DMS114 treated with DMSO at 0.1 percent for 48 hours (cell line): ENCODE data around the gene FRAS1.
"Not testable (repeated sequence)": the region's sequence is repeated elsewhere in the genome, so short reads cannot be mapped to it uniquely, and the experiment has no call there.

Experiments
- DNase-seq: peaks from one replicate; lab custom pipeline; 2025; ENCODE audit not compliant: unreplicated experiment; lab: John Stamatoyannopoulos, UW

The FRAS1 gene

GRCh38 chr4:78534286-78534955, 477.3 kb downstream of the FRAS1 start:
- DNase-seq = no peak

DNA sequence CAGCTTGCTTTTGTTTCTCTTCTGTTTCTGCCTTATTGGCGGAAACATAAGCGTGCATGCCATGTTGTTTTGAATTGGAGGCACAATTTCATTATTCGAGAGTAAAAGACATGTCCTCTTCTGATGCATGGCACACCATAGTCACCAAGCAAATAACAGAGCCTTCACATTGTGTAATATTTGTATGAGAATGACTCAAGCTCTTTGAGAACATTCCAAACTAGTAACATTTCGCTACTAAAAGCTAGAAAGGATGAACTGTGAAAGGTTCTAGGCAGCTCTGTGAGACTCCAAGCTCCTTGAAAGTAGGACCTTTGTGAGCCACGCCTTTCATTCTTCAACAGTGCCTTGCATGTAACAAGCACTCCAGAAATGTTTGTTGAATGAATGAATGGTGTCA, 485.2 kb downstream of the FRAS1 start:
- DNase-seq = no peak

- DNase-seq = no peak
These were observed 486.5 kb downstream of the FRAS1 start for GRCh38 chr4:78543424-78544125.

DNA sequence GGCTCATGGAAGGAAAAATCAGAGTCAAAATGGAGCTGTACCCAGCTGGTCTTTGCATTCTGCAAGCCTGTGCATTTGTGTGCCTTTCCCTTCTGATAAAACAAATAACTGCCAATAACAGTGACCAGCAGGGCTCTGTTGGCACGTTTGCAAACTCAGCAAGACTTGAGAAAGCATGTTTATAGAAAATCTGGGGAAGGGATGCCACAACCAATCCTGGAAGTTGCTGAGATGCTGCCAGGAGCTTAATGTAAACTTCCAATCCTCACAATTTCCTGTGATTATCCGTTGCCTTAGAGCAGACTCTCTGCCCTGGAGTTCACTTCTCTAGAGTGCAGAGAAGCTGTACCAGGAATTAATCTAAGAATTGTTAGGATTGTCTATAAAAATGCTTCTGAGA, 487.6 kb downstream of the FRAS1 start:
- no peak for DNase-seq

GRCh38 chr4:78545275-78546246, 488.4 kb downstream of the FRAS1 start:
- DNase-seq = no peak

DNA sequence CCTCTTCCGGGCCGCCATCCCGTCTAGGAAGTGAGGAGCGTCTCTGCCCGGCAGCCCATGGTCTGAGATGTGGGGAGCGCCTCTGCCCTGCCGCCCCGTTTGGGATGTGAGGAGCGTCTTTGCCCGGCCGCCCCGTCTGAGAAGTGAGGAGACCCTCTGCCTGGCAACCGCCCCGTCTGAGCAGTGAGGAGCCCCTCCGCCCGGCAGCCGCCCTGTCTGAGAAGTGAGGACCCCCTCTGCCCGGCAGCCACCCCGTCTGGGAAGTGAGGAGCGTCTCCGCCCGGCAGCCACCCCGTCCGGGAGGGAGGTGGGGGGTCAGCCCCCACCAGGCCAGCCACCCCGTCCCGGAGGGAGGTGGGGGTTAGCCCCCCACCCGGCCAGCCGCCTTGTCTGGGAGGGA, 490.8 kb downstream of the FRAS1 start:
- not testable (repeated sequence) for DNase-seq

DNA sequence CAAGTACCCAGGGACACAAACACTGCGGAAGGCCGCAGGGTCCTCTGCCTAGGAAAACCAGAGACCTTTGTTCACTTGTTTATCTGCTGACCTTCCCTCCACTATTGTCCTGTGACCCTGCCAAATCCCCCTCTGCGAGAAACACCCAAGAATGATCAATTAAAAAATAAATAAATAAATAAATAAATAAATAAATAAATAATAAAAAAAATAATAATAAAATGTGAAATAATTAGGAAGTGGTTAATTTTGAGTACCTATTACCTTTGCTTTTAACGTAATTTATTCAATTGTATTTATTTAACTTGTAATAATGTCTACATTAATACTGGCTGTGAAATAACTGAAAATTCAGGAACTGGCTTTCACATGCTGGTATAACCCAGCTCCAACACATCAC, 491.8 kb downstream of the FRAS1 start:
- DNase-seq = not testable (repeated sequence)

- DNase-seq = no peak
These were observed 494.6 kb downstream of the FRAS1 start, which contains the start of gene ANXA3 for GRCh38 chr4:78551420-78552351. ANXA3 (plus strand) TSS chr4:78551770; CDS start chr4:78554474, 2,704 bp downstream.

DNA sequence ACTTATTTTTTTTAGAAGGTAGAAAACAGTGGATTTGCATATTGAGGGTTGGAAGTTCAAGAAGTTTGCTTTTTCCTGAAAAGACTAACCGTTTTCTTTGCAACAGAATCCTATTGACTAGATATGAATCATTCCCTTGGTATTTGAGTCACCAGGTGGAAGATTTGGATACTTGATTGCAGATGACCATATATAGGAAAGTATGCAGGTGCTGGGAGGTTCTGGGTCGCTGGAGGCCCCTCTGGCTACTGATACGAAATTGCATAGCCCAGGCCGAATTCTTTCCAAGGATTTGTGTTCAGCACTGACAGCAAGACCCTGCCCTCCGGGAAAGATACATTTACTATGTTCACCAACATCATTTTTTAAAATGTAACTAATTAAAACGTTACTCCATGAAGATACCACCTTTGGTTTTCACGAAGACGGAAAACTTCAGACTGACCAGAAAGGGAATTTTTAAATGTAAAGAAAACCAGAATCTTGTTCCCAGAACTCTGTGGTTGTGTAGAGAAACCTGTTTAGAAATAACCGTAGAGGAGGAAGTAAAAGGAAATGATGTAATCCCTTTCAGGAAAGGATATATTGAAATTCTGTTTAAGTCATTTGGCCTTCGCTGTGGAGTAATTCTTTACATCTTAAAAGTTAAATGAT, 495.4 kb downstream of the FRAS1 start:
- no peak for DNase-seq

GRCh38 chr4:78553043-78553396, 495.9 kb downstream of the FRAS1 start:
- no peak for DNase-seq

- no peak for DNase-seq
These were observed 496.5 kb downstream of the FRAS1 start for GRCh38 chr4:78553529-78554060.

- DNase-seq = no peak
These were observed 499.5 kb downstream of the FRAS1 start for GRCh38 chr4:78556665-78557064.

- no peak for DNase-seq
These were observed 500.7 kb downstream of the FRAS1 start for GRCh38 chr4:78557841-78558240.

GRCh38 chr4:78558410-78558809, 501.3 kb downstream of the FRAS1 start:
- no peak for DNase-seq

- no peak for DNase-seq
These were observed 503.3 kb downstream of the FRAS1 start for GRCh38 chr4:78560296-78560963.

DNA sequence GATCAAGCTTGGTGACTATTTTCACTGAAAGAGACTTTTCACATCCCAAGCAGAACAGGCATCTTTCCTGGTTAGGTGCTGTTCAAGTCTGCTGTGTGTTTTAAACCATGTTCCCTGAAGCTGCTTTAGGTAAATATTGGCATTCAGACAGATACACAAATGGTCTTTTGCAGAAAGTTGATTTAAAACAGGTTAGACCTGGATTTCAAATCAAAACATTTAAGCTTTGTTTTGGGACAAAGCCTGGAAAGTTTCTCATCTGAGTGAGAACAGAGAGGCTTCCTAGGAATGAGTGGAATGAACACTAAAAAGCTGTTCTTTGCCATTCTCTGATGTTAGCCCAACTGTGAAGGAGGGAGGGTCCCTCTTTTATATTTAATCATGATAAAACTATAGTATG, 504.6 kb downstream of the FRAS1 start:
- no peak for DNase-seq

GRCh38 chr4:78562687-78563086, 505.6 kb downstream of the FRAS1 start:
- DNase-seq = no peak

DNA sequence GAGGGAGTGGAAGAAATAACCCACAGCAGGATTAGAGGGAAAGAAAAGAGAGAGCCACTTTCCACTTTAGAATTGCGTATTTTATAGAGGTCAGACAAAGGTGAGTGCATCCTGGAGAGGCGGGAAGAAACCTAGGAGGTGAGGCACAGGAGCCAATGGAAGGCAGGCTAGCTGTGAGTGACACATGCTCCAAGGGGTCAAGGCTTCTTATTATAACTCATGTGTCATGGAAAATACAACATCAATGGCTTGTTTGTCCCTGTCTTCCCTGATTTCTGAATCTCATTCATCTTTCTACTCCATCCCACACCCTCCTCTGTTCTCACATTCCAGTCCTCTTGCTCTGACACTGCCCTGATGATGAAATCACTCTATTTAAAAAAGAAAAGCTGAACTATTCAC, 508.8 kb downstream of the FRAS1 start:
- DNase-seq = no peak

GRCh38 chr4:78566834-78567499, 509.8 kb downstream of the FRAS1 start:
- no peak for DNase-seq
